ENCODE measurements around the gene ANXA5. TPM values are rescaled to one million over a fixed set of nuclear protein-coding genes. Genes with fewer than 3 reads are reported as not detected.
A peak's percentile ranks its signal among the peaks of the same experiment; 100 is the strongest.

Gene ANXA5
- total and polyA plus RNA-seq, 12 donors: 90.8 to 285 (median 115) TPM

DNA sequence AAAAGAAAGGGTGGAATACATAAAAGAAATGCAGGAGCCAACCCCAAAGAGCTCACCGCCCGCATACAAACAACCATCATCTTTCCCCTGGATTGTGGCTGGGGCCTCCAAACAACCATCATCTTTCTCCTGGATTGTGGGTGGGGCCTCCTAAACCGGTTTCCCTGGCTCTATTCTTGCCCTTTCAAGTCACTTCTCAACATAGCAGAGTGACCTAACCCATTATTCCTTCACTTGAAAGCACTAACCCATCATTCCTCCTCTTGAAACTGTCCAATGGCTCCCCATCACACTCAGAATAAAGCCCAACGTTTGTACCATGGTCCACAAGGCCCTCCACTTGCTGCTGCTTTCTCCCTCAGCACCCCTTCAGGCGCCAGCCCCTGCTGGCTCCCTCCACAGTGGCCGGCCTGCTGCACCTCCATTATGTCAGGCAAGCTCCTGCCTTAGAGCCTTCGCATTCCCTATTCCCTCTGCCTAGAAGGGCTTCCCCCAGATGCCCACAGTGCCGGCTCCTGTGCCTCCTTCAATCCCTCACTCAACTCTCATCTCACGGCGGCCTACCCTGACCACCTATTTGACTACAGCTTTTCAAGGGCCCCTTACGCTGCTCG lies 44.1 kb upstream of the ANXA5 start:
- H3K27ac ChIP-seq: no peak overlapping the region
- DNase-seq: no peak
- TF ChIP-seq, protein P1, sequence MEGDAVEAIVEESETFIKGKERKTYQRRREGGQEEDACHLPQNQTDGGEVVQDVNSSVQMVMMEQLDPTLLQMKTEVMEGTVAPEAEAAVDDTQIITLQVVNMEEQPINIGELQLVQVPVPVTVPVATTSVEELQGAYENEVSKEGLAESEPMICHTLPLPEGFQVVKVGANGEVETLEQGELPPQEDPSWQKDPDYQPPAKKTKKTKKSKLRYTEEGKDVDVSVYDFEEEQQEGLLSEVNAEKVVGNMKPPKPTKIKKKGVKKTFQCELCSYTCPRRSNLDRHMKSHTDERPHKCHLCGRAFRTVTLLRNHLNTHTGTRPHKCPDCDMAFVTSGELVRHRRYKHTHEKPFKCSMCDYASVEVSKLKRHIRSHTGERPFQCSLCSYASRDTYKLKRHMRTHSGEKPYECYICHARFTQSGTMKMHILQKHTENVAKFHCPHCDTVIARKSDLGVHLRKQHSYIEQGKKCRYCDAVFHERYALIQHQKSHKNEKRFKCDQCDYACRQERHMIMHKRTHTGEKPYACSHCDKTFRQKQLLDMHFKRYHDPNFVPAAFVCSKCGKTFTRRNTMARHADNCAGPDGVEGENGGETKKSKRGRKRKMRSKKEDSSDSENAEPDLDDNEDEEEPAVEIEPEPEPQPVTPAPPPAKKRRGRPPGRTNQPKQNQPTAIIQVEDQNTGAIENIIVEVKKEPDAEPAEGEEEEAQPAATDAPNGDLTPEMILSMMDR (IDR thresholded peaks at IDR 0.05): no peak
- no peaks in the 10 kb centered on the region for H3K9me3 ChIP-seq
- no peak overlapping the region for H3K4me3 ChIP-seq
- H3K27me3 ChIP-seq: no peaks in the 10 kb centered on the region
- no peaks in the 10 kb centered on the region for H3K36me3 ChIP-seq
- peak in 2 of 8 donors; percentile 27 to 41 for ATAC-seq
- intact Hi-C loops (cut with DNase I): no loop called here
- WGBS, 2 donors: 73 to 79% methylated on average over 12 of the region's 12 CpGs
- peaks cover 0 to 27% (median 4%) of the 10 kb centered on the region in 9 donors for H3K4me1 ChIP-seq

DNA sequence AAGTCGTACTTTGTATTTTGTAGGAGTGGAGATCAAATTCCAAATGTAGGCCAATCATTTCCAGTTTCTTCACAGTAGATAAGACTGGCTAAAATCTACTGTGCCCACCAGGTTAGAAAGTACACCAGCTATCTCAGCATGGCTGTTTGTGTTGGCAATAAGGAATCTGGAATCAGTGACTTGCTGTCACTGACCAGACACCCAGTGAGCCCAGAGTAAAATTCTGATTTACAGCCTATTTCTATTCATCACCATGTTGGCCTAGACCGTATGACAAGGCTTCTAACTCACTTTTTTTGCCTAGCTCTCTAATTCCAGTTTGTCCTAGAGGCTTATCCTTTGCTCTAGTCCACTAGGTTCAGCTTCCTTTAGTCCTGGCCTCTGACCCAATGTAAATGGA lies 42.8 kb upstream of the ANXA5 start:
- TF ChIP-seq, protein P1 (IDR thresholded peaks at IDR 0.05): no peak
- Histone ChIP-seq H3K4me3 (no peak overlapping the region), H3K27ac (peak overlapping the region in 5 of 10 donors; percentile 2 to 63 (median 12)), H3K4me1 (peaks cover 0 to 27% (median 4%) of the 10 kb centered on the region in 9 donors), H3K9me3 (no peaks in the 10 kb centered on the region), H3K27me3 (no peaks in the 10 kb centered on the region), H3K36me3 (no peaks in the 10 kb centered on the region)
- 42 to 46% methylated on average over 2 of the region's 2 CpGs for WGBS, 2 donors
- DNase-seq (no peak), ATAC-seq (peak in 6 of 8 donors; percentile 7 to 50 (median 26))
- intact Hi-C loops (cut with DNase I): loop anchor here in 7 of 10 donors (5.0 to 10.0 kb wide), 5 partner anchors 275 to 545 kb away; no protein-coding TSS in a partner anchor

DNA sequence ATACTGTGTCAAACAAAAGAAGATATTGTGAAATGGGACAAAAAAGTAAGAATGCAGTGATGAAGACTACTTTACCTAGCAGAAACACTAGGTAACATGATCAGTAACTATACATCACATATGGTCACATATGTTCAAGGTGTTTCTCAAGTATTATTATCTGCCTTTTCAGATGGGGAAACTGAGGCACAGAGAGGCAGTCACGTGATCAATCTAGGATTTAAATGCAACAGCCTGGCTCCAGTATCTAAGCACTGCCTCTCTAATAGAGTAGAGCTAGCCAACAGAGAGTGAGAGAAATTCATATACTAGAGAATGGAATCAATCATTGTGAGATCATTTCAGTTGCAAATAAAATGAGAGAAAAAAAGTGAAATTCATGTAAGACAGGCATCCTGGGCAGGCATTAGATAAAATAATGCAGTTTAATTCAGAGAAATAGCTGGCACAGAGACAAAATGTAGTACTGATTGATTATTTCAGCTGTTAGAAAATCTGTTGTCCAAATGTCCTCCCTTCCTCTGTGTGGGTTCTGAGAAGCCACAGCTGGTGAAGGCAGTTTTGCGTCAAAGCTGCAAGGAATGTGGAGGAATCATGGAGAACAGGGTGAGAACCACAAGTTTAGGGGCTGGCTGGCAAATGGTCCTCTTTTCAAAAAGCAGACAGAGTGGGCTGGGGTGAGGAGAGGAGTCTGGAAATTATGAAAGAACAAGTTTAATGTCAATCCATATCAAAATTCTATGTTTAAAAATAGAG lies 42.2 kb upstream of the ANXA5 start:
- no peaks in the 10 kb centered on the region for H3K36me3 ChIP-seq
- WGBS, 2 donors: 56 to 69% methylated on average over 2 of the region's 2 CpGs
- H3K4me1 ChIP-seq: peaks cover 0 to 27% (median 4%) of the 10 kb centered on the region in 9 donors
- DNase-seq: peak in 1 of 2 donors; percentile 43
- intact Hi-C loops (cut with DNase I): loop anchor here in 7 of 10 donors (5.0 to 10.0 kb wide), 5 partner anchors 274 to 544 kb away; no protein-coding TSS in a partner anchor
- H3K27ac ChIP-seq: peak overlapping the region in 3 of 10 donors; percentile 10 to 63 (median 32)
- H3K4me3 ChIP-seq: no peak overlapping the region
- TF ChIP-seq, protein P1 (IDR thresholded peaks at IDR 0.05): no peak
- no peaks in the 10 kb centered on the region for H3K9me3 ChIP-seq
- peaks cover 0 to 2% (median 0%) of the 10 kb centered on the region in 7 donors for H3K27me3 ChIP-seq
- peak in 7 of 8 donors; percentile 31 to 82 (median 51) for ATAC-seq

DNA sequence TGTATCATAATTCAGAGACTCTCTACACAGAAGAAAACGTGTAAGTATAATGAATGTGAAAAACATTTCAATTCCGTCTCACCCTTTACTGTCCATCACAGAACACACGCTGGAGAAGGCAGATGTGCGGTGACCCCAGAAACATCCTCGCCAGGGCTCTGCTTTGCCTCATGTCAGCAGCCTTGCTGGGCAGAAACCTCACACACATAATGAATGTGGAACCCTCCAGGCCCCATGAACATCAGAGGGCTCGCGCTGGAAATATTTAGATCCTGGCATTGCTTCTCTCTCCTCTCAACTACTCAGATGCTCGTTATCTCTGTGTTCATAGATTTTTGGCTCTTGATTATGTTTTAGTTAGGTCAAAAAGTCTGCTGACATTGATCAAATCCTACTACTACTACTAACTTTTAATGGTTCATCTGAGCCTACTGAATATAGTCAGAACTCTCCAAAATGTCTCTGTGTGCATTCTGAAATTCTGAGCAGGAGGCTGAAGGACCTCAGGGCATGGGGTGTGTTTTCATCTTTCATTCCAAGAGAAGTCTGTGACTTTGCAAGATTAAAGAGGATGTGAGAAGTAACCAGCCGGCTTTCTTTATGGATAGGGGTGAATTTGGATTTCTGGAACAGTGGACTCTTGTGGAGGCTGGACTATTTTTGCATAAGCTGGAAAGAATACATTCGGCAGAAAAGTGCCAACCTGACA lies 41.2 kb upstream of the ANXA5 start:
- no peak overlapping the region for H3K4me3 ChIP-seq
- H3K27me3 ChIP-seq: peaks cover 0 to 6% (median 0%) of the 10 kb centered on the region in 7 donors
- ATAC-seq (no peak), DNase-seq (no peak)
- TF ChIP-seq, protein P1 (IDR thresholded peaks at IDR 0.05): no peak
- H3K4me1 ChIP-seq: peaks cover 0 to 27% (median 4%) of the 10 kb centered on the region in 9 donors
- no peaks in the 10 kb centered on the region for H3K36me3 ChIP-seq
- no peak overlapping the region for H3K27ac ChIP-seq
- H3K9me3 ChIP-seq: no peaks in the 10 kb centered on the region
- intact Hi-C loops (cut with DNase I): loop anchor here in 7 of 10 donors (5.0 to 10.0 kb wide), 5 partner anchors 273 to 543 kb away; no protein-coding TSS in a partner anchor
- 26 to 41% methylated on average over 10 of the region's 10 CpGs for WGBS, 2 donors

Measured in heart right ventricle (tissue), 16 donors.